HL-60/S4 treated with phorbol 12-myristate 13-acetate at 8.2 ng/mL for 4 days and 3 days (cell line): ENCODE results near the gene CDC26.
"Not testable (repeated sequence)": the region's sequence is repeated elsewhere in the genome, so short reads cannot be mapped to it uniquely, and the experiment has no call there.

Source experiments
- in situ Hi-C: fragments of 300-500 bp; cut with MboI; formaldehyde crosslinking; loops from 2 replicates; pipeline ENCODE4 v1.15.0; 2022; ENCODE audit warnings: low sequenced_read_pairs

Gene CDC26

GRCh38 chr9:113296796-113297558, 21.6 kb upstream of the CDC26 start:
- in situ Hi-C loops: no loop called here

- in situ Hi-C loops: not testable (repeated sequence)
Measured at GRCh38 chr9:113296247-113296646, 20.9 kb upstream of the CDC26 start.

- in situ Hi-C loops: no loop called here
Measured at GRCh38 chr9:113293285-113293878, 18.0 kb upstream of the CDC26 start.

DNA sequence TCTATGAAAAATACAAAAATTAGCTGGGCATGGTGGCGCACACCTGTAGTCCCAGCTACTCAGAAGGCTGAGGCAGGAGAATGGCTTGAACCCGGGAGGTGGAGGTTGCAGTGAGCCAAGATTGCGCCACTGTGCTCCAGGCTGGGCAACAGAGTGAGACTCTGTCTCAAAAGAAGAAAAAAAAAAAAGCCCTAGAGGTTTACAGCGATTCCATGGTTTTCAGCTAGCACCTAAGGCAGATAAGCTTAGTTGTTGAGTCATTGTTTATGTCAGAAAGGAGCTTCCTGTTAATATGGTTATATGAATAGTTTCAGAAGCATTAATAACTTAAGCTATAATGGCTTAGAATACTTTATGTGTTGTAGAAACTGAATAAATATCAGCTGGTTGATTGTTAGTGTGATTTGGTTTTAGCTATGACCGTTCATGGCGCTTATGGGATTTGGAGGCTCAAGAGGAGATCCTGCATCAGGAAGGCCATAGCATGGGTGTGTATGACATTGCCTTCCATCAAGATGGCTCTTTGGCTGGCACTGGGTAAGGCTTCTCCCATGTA, 14.8 kb upstream of the CDC26 start:
- in situ Hi-C loops: no loop called here

DNA sequence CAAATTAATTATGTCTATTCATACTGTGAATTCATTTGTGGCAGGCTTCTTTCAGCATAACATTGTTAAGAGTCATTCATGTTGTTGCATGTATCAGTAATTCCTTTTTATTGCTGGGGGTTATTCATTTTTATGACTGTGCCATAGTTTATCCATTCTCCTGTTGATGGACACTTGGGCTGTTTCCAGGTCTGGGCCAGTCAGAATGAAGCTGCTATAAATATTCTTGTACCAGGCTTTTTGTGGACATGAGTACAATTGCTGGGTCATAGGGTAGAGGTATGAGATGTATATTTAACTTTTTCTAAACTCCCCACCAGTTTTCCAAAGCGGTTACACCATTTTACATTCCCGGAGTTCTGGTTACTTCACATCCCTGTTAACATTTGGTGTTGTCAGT, 13.7 kb upstream of the CDC26 start:
- in situ Hi-C loops: no loop called here

- in situ Hi-C loops: no loop called here
Measured at GRCh38 chr9:113281356-113281755, 6.0 kb upstream of the CDC26 start.

GRCh38 chr9:113278840-113279239, 3.5 kb upstream of the CDC26 start:
- in situ Hi-C loops: no loop called here

- in situ Hi-C loops: no loop called here
Measured at GRCh38 chr9:113274474-113275156, 757 bp downstream of the CDC26 start.

DNA sequence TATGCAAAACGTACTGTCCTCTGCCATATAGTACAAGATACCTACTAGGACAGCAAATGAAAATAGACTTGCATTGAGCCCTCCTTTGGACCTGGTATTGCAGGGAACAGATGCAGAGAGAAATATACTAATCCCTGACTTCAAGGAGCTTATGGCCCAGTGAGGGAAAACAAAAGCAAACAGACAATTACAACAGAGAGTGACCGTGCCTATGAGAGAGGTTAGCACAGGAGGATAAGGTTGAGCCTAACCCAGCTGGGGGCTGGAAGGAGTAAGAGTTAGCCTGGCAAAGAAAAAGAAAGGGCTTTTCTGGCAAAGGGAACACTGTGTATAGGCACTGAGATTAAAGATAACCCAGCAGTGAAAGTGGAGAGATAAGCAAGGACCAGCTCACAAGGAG, 5.5 kb downstream of the CDC26 start:
- in situ Hi-C loops: no loop called here

DNA sequence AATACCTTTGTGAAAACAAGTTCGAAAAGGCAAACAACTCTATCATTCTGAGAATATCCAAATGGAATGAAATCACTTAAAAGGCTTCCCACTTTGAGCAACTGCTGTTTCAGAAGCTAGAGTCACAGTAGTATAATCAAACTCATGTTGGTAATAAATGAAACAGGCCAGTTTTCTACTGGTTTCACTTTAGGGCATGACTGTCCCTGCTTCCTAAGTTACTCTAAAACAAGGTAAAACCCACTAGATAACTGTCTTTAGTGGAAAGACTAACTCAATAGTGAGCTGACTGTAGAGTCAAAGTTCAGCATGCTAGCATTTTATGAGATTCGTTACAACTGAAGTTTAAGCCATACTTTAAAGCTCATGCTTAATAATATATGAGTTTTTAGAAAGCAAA, 6.0 kb downstream of the CDC26 start:
- in situ Hi-C loops: no loop called here

- in situ Hi-C loops: no loop called here
Measured at GRCh38 chr9:113267911-113268566, 7.3 kb downstream of the CDC26 start.

GRCh38 chr9:113266174-113266573, 9.2 kb downstream of the CDC26 start:
- in situ Hi-C loops: no loop called here

GRCh38 chr9:113261917-113262671, 13.3 kb downstream of the CDC26 start:
- in situ Hi-C loops: no loop called here

DNA sequence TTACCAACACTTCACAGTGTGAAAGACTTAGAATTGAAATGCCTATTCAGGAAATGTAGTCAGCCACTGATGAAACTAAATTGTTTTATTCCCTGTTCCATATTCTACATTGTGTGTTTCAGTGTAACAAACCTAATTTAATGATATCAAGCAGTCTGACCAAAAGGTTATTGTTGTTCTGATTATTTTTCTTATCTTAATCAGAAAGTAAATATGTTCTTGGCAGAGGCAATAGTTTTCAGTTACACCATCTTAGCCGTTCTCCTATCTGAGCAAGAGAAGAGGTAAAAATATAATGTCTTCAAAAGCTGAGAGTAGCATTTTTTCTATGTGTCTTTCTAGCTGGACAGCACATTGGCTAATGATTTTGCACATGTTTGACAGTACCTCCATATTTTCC, 17.1 kb downstream of the CDC26 start:
- in situ Hi-C loops: no loop called here

- in situ Hi-C loops: no loop called here
Measured at GRCh38 chr9:113257863-113258262, 17.5 kb downstream of the CDC26 start.

- in situ Hi-C loops: no loop called here
Measured at GRCh38 chr9:113255438-113255837, 19.9 kb downstream of the CDC26 start.

GRCh38 chr9:113254991-113255390, 20.4 kb downstream of the CDC26 start:
- in situ Hi-C loops: no loop called here

DNA sequence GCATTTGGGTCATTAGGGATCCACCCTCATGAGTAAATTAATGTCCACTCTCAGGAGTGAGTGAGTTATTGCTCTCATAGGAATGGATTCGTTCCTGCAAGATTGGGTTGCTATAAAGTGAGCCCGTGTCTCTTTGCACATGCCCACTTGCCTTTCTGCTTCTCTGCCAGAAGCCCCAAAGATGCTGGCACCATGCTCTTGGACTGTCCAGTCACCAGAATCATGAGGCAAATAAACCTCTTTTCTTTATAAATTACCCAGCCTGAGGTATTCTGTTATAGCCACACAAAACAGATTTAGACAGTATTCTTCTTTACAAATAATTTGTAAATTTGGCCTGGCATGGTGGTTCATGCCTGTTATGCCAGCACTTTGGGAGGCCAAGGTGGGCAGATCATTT, 24.6 kb downstream of the CDC26 start:
- in situ Hi-C loops: no loop called here

DNA sequence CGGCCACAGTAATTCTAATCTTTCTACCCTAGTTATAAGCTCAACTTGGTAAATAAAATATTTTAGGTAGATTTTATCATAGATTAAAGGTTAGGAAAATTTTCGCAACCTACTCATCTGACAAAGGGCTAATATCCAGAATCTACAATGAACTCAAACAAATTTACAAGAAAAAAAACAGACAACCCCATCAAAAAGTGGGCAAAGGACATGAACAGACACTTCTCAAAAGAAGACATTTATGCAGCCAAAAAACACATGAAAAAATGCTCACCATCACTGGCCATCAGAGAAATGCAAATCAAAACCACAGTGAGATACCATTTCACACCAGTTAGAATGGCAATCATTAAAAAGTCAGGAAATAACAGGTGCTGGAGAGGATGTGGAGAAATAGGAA, 25.7 kb downstream of the CDC26 start:
- in situ Hi-C loops: not testable (repeated sequence)

GRCh38 chr9:113247640-113248039, 27.7 kb downstream of the CDC26 start:
- in situ Hi-C loops: no loop called here

DNA sequence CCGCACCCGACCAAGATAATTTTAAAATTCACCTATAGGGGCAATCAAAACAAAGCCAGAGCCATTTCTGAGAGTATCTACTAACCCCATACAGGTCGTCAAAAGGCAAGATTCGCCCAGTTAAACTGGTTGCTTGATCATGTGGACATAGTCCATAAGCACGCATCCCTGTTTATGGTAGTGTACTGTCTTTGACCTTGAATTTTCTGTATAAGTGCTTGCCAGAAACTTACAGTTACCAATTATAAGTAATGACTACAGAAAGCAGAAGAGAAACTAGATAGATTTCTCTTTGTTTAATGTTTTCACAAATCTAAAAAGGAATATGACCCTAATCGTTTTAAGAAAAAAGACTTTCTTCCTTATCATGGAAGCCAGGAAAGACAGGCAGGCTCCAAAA, 28.4 kb downstream of the CDC26 start:
- in situ Hi-C loops: no loop called here
